Measurements from ENCODE around the gene CAPZB. TPM values are rescaled to one million over a fixed set of nuclear protein-coding genes. Genes with fewer than 3 reads are reported as not detected.
A peak's percentile ranks its signal among the peaks of the same experiment; 100 is the strongest.

Gene CAPZB
- total RNA-seq, 1 donor from 2014 or later, result 222 TPM

DNA sequence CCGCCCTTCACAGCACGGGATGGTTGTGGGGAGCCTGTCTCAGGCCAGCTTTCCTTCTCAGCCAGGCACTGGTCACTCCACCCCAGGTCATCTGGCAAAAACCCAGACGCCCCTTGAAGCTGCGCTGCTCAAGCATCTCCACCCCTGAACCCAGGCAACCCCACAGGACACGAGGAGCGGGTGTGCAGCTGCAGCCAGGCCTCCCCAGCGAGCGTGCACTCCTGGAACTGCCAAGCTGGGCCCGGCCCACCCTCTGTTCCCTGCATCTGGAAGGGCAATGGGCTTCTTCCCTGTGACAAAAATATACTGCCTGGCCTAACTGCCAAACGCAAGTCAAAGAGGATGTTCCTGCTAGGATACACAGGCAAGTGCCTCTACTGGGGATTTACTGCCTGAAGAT, 133.5 kb downstream of the CAPZB start:
- ATAC-seq (ENCODE audit: poor library complexity), result no peak
- intact Hi-C loops (cut with DNase I), result no loop called here
- DNase-seq, result no peak

DNA sequence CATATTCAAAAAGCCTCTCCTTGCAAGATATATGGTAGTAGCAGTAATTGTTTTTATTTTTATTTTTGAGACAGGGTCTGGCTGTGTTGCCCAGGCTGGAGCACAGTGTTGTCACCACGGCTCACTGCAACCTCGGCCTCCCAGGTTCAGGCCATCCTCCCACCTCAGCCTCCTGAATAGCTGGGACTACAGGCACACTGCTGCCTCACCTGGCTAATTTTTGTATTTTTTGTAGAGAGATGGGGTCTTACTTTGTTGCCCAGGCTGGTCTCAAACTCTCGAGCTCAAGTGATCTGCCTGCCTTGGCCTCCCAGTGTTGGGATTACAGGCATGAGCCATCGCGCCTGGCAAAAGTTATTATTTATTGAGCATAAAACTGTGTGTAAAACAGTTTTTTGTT, 134.8 kb downstream of the CAPZB start:
- intact Hi-C loops (cut with DNase I), result no loop called here
- DNase-seq, result no peak
- no peak for ATAC-seq (ENCODE audit: poor library complexity)

DNA sequence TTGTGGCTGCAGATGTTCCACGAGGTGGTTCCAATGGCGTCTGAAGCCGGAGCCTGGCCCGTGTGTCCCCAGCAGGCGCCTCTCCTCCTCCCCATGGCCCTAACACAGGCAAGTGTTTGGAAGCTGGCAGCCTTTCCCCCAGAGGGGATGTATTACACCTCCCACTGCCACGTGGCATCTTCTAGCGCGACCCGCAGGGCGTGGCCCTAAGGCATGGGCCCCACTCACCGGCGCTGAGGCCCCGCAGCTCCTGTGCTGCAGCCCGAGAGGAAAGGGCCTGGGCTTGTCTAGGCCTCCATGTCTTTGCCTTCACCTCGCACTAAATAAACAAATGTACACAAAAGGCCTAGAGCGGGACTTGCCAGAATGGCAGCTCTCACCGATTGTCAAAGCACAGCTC, 135.3 kb downstream of the CAPZB start:
- ATAC-seq (ENCODE audit: poor library complexity) (no peak), DNase-seq (no peak)
- intact Hi-C loops (cut with DNase I), result no loop called here

- ATAC-seq (ENCODE audit: poor library complexity), result no peak
- intact Hi-C loops (cut with DNase I), result no loop called here
Observed at GRCh38 chr1:19348441-19349198, 136.7 kb downstream of the CAPZB start.

DNA sequence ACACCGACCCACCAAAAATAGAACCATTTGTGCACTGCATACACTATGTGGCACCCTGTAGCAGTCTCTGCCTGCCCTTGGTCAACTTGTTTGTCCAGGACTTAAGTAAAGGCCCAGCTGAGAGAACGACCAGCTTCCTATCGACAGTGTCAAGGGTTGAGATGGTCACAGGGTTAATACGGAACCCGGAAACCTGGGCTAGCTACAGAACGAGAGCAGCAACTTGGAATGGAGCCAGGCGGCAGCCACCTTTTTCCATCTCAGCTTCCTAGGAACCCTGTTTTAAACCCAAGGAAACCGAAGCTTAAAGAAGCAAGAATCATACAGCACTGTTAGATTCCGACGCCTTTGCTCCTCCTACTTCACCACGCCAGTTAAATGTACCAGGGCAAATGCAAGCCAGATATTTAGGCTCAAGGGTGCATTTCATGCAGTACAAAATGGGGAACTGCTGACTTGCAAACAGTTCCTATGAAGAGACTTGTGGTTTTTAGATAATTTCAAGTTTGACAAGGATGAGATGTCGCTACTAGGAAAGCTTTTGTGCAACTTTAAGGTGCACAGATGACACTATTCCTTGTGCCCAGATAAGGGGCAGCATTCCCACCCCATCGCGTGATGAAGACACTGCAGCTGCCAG, 137.7 kb downstream of the CAPZB start:
- ATAC-seq (ENCODE audit: poor library complexity) (no peak), DNase-seq (no peak)
- intact Hi-C loops (cut with DNase I), result no loop called here

More at GRCh38 chr1:19348441-19349198, 136.7 kb downstream of the CAPZB start:
- no peak for DNase-seq

DNA sequence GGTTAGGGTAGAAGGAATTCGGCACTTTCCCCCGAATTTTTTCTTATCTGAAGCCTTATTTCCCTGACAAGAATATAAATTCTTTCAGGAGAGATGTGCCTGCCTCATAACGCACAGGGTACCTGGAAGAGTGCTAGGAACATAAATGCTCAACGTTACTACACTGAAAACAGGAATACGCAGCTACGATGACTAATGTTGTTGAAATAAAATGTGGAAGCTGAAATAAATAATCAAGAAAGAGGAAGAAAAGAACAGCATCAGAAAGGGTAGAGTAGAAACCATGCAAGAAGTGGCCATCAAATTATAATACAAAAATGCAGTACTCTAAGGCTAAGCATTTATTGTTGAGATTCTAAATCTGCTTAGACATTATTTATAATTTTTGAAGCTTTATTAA, 139.3 kb downstream of the CAPZB start:
- ATAC-seq (ENCODE audit: poor library complexity) (no peak), DNase-seq (no peak)
- intact Hi-C loops (cut with DNase I), result no loop called here

GRCh38 chr1:19345391-19345790, 139.9 kb downstream of the CAPZB start:
- ATAC-seq (ENCODE audit: poor library complexity), result no peak
- DNase-seq, result no peak
- intact Hi-C loops (cut with DNase I), result no loop called here

GRCh38 chr1:19344831-19345230, 140.5 kb downstream of the CAPZB start:
- DNase-seq (no peak), ATAC-seq (ENCODE audit: poor library complexity) (no peak)
- intact Hi-C loops (cut with DNase I), result loop anchor here (5.0 kb wide), 1 partner anchor 307 kb away; no protein-coding TSS in a partner anchor

DNA sequence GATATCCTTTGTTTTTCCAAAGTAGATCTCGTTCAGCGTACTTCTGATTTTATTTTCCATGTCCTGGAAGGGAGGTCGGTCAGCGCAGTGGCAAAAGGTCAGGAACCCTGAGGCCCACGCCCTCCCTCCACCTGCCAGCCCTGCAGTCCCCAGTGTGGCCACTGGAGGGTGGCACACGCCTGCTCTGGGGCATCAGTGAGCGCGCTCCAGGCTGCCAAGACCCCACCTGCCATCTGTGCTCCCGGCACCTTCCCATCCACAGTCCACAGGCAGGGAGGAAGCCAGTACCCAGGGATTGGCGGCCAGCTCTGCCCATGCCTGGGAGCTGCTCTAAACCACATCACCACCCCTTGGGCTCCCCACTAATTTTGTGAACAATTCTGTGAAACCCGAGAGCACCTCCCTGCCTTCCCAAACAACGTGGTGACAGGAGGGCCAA, 140.9 kb downstream of the CAPZB start:
- DNase-seq (peak; percentile 76), ATAC-seq (ENCODE audit: poor library complexity) (peak; percentile 69)
- intact Hi-C loops (cut with DNase I), result loop anchor here (5.0 kb wide), 1 partner anchor 308 kb away; no protein-coding TSS in a partner anchor

GRCh38 chr1:19343617-19344350, 141.6 kb downstream of the CAPZB start:
- no peak for ATAC-seq (ENCODE audit: poor library complexity)
- intact Hi-C loops (cut with DNase I), result loop anchor here (5.0 kb wide), 1 partner anchor 309 kb away; no protein-coding TSS in a partner anchor
- DNase-seq, result peak; percentile 37

DNA sequence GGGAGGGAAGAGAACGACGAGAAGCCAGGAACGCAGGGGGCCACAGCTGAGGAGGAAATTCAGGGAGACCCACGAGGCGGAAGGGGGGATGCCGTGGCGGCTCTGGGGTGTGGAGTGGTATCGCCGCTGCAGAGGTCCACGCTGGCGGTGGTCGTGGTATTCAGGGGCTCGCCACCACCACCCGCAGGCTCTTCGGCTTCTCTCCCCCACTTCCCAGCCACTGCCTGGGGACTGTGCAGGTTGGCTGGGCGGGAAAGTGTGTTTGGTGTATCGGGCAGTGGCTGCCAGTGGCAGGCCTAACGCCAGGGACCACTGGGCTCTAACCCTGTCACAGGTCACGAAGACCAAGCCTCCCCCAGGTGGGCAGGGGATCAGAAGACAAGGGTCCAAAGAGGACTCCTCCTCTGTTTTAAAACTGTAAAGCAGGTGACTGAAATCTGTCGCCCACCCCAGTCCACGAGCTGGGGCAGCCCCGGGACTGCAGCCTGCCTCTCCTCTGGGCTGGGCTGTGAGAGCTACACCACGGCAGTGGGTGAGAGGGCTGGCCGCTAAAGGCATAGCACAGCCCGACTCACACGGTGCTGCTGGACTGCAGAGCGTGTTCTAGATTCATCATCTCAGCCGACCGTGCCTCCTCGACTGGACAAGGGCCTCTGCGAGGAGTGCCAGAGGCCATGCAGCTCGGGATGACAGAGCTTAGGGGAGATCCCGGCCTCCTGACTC, 142.3 kb downstream of the CAPZB start:
- intact Hi-C loops (cut with DNase I), result loop anchor here (5.0 kb wide), 1 partner anchor 309 kb away; no protein-coding TSS in a partner anchor

DNA sequence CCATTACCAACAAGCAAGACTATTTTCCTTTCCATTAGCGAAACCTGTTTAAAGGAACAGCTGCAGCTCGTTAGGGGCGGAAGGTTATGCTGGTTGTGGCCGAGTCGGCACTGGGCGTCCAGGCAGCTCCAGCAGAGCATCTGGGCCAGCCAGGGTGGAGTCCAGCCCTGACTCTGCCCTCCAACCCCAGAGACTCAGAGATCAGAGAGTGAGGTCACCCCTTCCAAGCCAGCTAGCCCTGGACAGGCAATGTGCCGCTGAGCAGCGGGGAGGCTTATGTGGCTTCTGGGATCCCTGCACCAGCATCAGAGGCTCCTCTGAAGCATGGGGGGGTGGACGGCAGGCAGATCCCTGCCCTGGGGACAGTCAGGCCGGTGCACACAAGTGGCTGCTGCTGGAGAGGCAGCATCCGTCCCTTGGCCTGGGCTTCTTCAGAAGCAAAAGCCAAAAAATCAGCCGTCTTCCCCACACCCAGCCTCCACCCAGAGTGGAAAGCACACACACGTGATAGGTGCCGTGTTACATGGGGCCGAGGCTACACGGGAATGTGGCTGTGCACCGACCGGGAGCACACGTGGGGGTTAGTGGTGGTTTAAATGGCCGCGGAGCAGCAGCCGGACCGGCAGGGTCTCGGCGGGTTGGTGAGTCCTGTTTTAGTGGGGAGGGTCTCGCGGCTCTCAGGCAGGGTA, 143.1 kb downstream of the CAPZB start:
- ATAC-seq (ENCODE audit: poor library complexity) (peak; percentile 56), DNase-seq (peak; percentile 73)
- intact Hi-C loops (cut with DNase I), result loop anchor here (5.0 kb wide), 1 partner anchor 310 kb away; no protein-coding TSS in a partner anchor

More for the DNA sequence above, 142.3 kb downstream of the CAPZB start:
- ATAC-seq (ENCODE audit: poor library complexity), result no peak
- peak; percentile 36 for DNase-seq

- intact Hi-C loops (cut with DNase I), result loop anchor here (5.0 kb wide), 1 partner anchor 311 kb away; no protein-coding TSS in a partner anchor
- peak; percentile 46 for ATAC-seq (ENCODE audit: poor library complexity)
- peak; percentile 80 for DNase-seq
Observed at GRCh38 chr1:19341201-19342061, 143.9 kb downstream of the CAPZB start.

GRCh38 chr1:19340387-19340937, 144.9 kb downstream of the CAPZB start:
- DNase-seq, result no peak
- no peak for ATAC-seq (ENCODE audit: poor library complexity)
- intact Hi-C loops (cut with DNase I), result loop anchor here (5.0 kb wide), 1 partner anchor 312 kb away; no protein-coding TSS in a partner anchor

GRCh38 chr1:19339214-19339861, 146.0 kb downstream of the CAPZB start:
- intact Hi-C loops (cut with DNase I), result no loop called here
- ATAC-seq (ENCODE audit: poor library complexity), result no peak
- no peak for DNase-seq

DNA sequence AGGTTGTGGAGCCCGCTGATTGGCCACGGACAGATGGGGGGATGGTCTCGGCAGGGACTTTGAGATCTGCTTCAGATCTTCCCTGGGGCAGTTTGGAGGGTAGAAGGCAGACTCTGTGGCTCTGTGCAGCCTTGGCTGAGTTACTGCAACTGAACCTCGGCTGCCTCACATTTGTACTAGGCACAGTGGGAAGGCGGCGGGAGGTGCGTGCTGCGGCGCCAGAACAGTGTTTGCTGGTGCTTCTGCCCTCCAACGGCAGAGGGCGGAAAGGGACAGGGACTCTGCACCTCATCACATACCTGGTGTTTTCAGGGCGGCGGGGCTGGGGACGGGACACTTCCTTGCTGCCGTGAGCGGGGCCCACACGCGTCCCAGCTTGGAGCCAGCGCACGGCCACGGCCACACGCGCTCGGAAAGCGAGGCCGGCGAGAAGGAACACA, 147.0 kb downstream of the CAPZB start:
- ATAC-seq (ENCODE audit: poor library complexity), result no peak
- intact Hi-C loops (cut with DNase I), result no loop called here
- DNase-seq, result peak; percentile 41
